KOPT-K1 (cell line): ENCODE measurements around the gene MED9.
"Not testable (repeated sequence)": the region's sequence is repeated elsewhere in the genome, so short reads cannot be mapped to it uniquely, and the experiment has no call there.

Experiments
- H3K27ac ChIP-seq: fragments of 200-600 bp; sonication (generic); 2 replicates; pipeline ENCODE4 v1.5.1; 2016; ENCODE audit warnings: antibody characterized with exemption, mild to moderate bottlenecking, low read depth, low read length; ENCODE audit not compliant: poor library complexity, severe bottlenecking
- H3K36me3 ChIP-seq: fragments of 200-600 bp; sonication (generic); 2 replicates; pipeline ENCODE4 v1.5.1; 2017; ENCODE audit warnings: antibody characterized with exemption, mild to moderate bottlenecking, low read length, moderate library complexity; ENCODE audit not compliant: insufficient read depth
- H3K9me3 ChIP-seq: fragments of 200-600 bp; sonication (generic); 2 replicates; pipeline ENCODE4 v1.5.1; 2017; ENCODE audit warnings: antibody characterized with exemption, low read length, mild to moderate bottlenecking; ENCODE audit not compliant: insufficient read depth, poor library complexity, severe bottlenecking

MED9 gene

GRCh38 chr17:17476865-17477467 is at the start of gene MED9:
Gene MED9 (plus strand): TSS chr17:17477000. CDS start chr17:17477042, 42 bp downstream.
- Histone ChIP-seq H3K27ac (peak within 1 kb of the TSS; percentile 82), H3K36me3 (peaks cover 19% of the 10 kb centered on the region), H3K9me3 (no peaks in the 10 kb centered on the region)

GRCh38 chr17:17429222-17429621 is 47.6 kb upstream of the MED9 start:
- Histone ChIP-seq H3K9me3 (peaks cover 34% of the 10 kb centered on the region), H3K27ac (no peak overlapping the region), H3K36me3 (no peaks in the 10 kb centered on the region)

DNA sequence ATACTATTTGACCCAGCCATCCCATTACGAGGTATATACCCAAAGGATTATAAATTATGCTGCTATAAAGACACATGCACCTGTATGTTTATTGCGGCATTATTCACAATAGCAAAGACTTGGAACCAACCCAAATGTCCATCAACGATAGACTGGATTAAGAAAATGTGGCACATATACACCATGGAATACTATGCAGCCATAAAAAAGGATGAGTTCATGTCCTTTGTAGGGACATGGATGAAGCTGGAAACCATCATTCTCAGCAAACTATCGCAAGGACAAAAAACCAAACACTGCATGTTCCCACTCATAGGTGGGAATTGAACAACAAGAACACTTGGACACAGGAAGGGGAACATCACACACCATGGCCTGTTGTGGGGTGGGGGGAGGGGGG is 45.9 kb upstream of the MED9 start:
- not testable (repeated sequence) for H3K36me3 ChIP-seq, H3K27ac ChIP-seq
- peaks cover 17% of the 10 kb centered on the region for H3K9me3 ChIP-seq

GRCh38 chr17:17431605-17432004 is 45.2 kb upstream of the MED9 start:
- Histone ChIP-seq H3K9me3 (peaks cover 10% of the 10 kb centered on the region), H3K27ac (no peak overlapping the region), H3K36me3 (no peaks in the 10 kb centered on the region)

DNA sequence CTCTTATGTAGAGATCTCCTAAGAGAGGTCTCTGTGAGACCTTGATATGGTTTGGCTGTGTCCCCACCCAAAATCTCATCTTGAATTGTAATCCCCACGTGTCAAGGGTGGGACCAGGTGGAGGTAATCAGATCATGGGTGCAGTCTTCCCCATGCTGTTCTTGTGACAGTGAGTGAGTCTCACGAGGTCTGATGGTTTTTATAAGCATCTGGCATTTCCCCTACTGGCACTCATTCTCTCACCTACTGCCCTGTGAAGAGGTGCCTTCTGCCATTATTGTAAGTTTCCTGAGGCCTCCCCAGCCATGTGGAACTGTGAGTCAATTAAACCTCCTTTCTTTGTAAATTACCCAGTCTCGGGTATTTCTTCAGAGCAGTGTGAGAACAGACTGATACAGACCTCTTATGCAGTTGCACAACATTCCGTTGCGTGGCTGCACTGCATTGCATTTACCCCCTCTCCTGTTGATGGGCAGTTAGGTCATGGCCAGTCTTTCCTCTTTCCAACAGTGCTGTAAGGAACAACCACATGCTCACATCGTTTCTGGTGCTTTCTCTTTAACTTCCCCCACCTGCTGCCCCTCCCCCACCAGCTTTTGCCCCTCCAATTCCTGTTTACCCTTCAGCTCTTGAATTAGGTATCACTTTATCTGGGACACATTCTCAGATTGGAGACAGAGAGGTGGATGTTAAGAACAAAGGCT is 43.6 kb upstream of the MED9 start:
- Histone ChIP-seq H3K36me3 (no peaks in the 10 kb centered on the region), H3K27ac (no peak overlapping the region), H3K9me3 (peaks cover 6% of the 10 kb centered on the region)

- Histone ChIP-seq H3K36me3 (no peaks in the 10 kb centered on the region), H3K9me3 (peaks cover 6% of the 10 kb centered on the region), H3K27ac (no peak overlapping the region)
These were observed 42.3 kb upstream of the MED9 start for GRCh38 chr17:17434477-17434876.

DNA sequence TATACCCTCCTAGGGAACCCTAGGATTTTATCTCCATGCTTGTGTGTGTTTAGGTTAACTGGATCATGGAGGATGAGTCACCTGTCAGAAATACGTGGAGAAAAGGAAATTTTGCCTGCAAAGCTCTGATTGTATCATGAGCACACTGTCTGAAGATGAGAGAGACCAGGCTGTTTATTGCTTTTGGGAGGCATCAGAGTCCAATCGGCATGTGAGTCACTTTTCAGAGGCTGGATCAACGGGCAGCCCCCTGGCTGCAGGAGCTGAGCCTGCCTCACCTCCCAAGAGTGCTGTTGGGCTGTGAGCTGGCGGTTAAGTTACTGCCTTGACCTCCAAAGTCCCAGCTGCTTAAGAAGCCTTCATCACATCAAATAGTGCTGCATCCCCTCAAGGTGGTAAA is 41.5 kb upstream of the MED9 start:
- no peak overlapping the region for H3K27ac ChIP-seq
- no peaks in the 10 kb centered on the region for H3K36me3 ChIP-seq
- peaks cover under 1% of the 10 kb centered on the region for H3K9me3 ChIP-seq

GRCh38 chr17:17437461-17437860 is 39.3 kb upstream of the MED9 start:
- H3K36me3 ChIP-seq = no peaks in the 10 kb centered on the region

GRCh38 chr17:17437893-17438292 is 38.9 kb upstream of the MED9 start:
- H3K36me3 ChIP-seq = no peaks in the 10 kb centered on the region
- no peaks in the 10 kb centered on the region for H3K9me3 ChIP-seq
- no peak overlapping the region for H3K27ac ChIP-seq

More at GRCh38 chr17:17437461-17437860, 39.3 kb upstream of the MED9 start:
- H3K27ac ChIP-seq = no peak overlapping the region
- H3K9me3 ChIP-seq = no peaks in the 10 kb centered on the region

DNA sequence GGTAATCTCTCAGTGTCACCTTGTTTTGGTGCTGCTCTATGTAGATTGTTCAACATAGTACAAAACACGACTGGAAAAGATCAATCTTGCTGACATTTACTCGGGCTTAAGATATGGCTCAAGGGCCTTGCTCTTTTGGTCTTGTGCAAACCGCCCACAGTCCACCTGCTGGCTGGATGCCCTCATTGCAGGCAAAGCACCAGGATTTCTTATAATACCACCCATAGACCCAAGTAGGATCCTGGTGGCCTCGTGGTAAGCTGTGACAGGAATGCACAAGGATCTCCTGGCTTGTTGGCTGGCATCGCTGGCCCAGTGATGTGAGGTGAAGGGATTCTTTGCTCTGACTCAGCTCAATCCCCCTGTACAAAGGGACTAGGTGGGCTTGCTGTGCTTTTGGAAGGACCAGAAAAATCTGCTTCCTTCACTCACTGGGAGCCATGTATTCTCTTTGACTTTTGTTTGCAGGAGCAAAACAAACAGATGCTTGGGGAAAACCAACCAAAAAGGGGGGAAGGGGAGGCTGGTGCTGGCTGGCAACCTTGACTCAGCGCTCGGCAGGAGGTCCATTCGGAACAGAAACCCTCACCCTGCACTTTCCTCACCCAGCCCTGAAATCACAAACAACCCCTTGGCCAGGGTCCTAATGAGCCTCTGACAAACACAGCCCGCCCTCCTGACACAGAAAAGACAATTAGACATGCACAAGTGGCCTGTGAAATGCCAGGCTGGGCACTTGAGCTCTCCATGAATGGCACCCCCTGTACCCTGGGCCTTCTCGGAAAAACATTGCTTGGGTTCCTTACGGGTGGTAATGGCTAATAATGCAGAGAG is 36.6 kb upstream of the MED9 start:
- no peak overlapping the region for H3K27ac ChIP-seq

GRCh38 chr17:17440938-17441675 is 35.7 kb upstream of the MED9 start:
- H3K27ac ChIP-seq = no peak overlapping the region
- H3K9me3 ChIP-seq = no peaks in the 10 kb centered on the region
- H3K36me3 ChIP-seq = no peaks in the 10 kb centered on the region

More for the DNA sequence above, 36.6 kb upstream of the MED9 start:
- Histone ChIP-seq H3K36me3 (no peaks in the 10 kb centered on the region), H3K9me3 (no peaks in the 10 kb centered on the region)

- Histone ChIP-seq H3K36me3 (no peaks in the 10 kb centered on the region), H3K9me3 (no peaks in the 10 kb centered on the region), H3K27ac (no peak overlapping the region)
These were observed 33.6 kb upstream of the MED9 start for GRCh38 chr17:17443173-17443572.

DNA sequence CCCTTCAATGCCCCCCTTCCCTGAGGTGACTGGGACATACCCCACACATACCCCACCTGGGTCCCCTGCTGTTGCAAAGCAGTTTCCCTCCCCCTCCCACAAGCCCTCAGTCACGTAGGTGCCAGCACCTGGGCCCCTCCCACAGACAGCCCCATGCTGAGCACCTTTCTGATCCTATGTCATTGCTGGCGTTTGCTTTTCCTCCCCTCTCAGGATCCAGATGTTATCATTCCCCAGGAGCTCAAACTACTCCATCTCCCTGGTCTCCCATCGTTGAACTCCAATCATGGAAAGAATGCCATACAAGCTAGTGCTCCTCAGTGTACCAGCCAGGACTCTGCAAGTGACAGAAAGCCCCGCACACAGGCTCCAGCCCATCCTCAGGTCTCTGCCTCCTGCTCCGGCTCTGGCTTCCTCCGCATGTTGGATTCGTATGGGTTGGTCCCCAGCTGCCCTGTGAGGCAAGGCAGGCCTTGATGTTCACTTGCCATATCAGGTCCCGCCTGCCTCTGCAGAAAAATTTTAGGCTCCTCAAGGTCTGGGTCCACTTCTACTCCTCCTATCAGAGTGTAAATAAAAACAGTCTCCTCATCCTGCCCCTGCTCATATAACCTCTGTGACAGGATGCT is 31.4 kb upstream of the MED9 start:
- H3K27ac ChIP-seq = no peak overlapping the region
- no peaks in the 10 kb centered on the region for H3K36me3 ChIP-seq
- H3K9me3 ChIP-seq = no peaks in the 10 kb centered on the region

DNA sequence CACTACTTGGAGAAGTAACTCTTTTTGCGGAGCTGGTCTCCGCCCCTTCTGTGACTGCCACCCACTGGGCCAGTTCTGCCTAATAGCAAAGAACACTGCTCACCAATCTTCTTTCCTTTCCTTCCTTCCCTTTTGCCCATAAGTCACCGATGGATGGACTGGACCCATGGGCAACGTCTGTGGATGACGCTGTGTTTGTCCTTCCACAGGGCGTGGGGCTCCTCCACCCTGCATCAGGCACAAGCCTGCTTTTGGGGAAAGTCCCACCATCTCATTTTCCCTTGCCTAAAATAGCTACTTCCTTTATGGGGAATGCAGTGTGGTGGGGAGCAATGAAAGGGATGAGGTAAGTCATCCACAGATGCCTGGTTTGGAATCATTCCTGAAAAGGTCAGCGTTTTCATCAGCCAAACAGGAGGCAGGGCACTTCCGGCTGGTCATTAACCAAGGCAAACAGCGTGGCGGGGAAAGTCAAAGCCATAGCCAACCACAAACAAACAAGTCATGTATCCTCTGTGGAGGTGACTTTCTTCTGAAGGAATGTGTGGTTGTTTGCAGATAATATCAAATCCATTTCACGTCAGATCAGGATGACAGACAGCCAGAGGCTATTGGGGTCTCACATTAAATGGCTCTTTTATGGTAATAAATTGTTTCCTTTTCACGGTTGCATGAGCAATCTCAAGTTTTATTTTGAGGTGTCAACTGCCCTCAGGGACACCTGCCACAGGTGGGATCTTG is 30.7 kb upstream of the MED9 start:
- Histone ChIP-seq H3K9me3 (no peaks in the 10 kb centered on the region), H3K27ac (no peak overlapping the region), H3K36me3 (no peaks in the 10 kb centered on the region)
